ENCODE results near the gene GMDS. TPM values are rescaled to one million over a fixed set of nuclear protein-coding genes. Genes with fewer than 3 reads are reported as not detected.

Gene GMDS
- total and polyA plus RNA-seq, 2 donors (not counting 1 experiment from before 2014, with no cell fraction given) = 12.7 to 34.5 TPM

GRCh38 chr6:2055911-2056310, 189.5 kb downstream of the GMDS start:
- no peak overlapping the region for H3K4me3 ChIP-seq (replicated peaks in 1 of 4; ENCODE audit: control extremely low read depth in 1 of 4, insufficient read depth in 1 of 4, low read depth in 3 of 4, low read length in 4 of 4)
- no peak overlapping the region for H3K4me2 ChIP-seq (ENCODE audit: extremely low read depth, insufficient read depth, low read length)
- peak in 1 of 2 donors; percentile 8 for DNase-seq (ENCODE audit: low read depth in 2 of 2)
- H2AFZ ChIP-seq (ENCODE audit: low read length) = no peak overlapping the region
- H4K20me1 ChIP-seq (ENCODE audit: control insufficient read depth, extremely low read depth, insufficient read depth, low read length) = no peaks in the 10 kb centered on the region
- H3K27me3 ChIP-seq (ENCODE audit: control insufficient read depth, insufficient read depth, low read length) = no peaks in the 10 kb centered on the region
- H3K9ac ChIP-seq (ENCODE audit: insufficient read depth, low read length) = no peak overlapping the region
- no peaks in the 10 kb centered on the region for H3K9me3 ChIP-seq (ENCODE audit: control insufficient read depth, insufficient read depth, low read depth, low read length)
- no peaks in the 10 kb centered on the region for H3K36me3 ChIP-seq (ENCODE audit: control insufficient read depth, insufficient read depth, low read length)
- TF ChIP-seq CTCF (conservative IDR thresholded peaks at IDR 0.05 in 1 of 2, IDR thresholded peaks at IDR 0.05 in 1 of 2; ENCODE audit: low read depth in 1 of 2, low read length in 2 of 2) (no peak), EZH2 (IDR thresholded peaks at IDR 0.05; ENCODE audit: low read length, missing control alignments) (no peak)
- H3K27ac ChIP-seq (ENCODE audit: insufficient read depth, low read length) = no peak overlapping the region
- H3K79me2 ChIP-seq (ENCODE audit: control insufficient read depth, insufficient read depth, low read length) = no peaks in the 10 kb centered on the region
- H3K4me1 ChIP-seq (ENCODE audit: control insufficient read depth, extremely low read depth, insufficient read depth, low read length) = no peaks in the 10 kb centered on the region

- no peak overlapping the region for H3K4me3 ChIP-seq (replicated peaks in 1 of 4; ENCODE audit: control extremely low read depth in 1 of 4, insufficient read depth in 1 of 4, low read depth in 3 of 4, low read length in 4 of 4)
- no peak for DNase-seq (ENCODE audit: low read depth in 2 of 2)
- no peaks in the 10 kb centered on the region for H3K27me3 ChIP-seq (ENCODE audit: control insufficient read depth, insufficient read depth, low read length)
- no peaks in the 10 kb centered on the region for H4K20me1 ChIP-seq (ENCODE audit: control insufficient read depth, extremely low read depth, insufficient read depth, low read length)
- no peak overlapping the region for H3K27ac ChIP-seq (ENCODE audit: insufficient read depth, low read length)
- TF ChIP-seq CTCF (conservative IDR thresholded peaks at IDR 0.05 in 1 of 2, IDR thresholded peaks at IDR 0.05 in 1 of 2; ENCODE audit: low read depth in 1 of 2, low read length in 2 of 2) = no peak
- no peak for TF ChIP-seq EZH2 (IDR thresholded peaks at IDR 0.05; ENCODE audit: low read length, missing control alignments)
- no peak overlapping the region for H3K4me2 ChIP-seq (ENCODE audit: extremely low read depth, insufficient read depth, low read length)
- H3K36me3 ChIP-seq (ENCODE audit: control insufficient read depth, insufficient read depth, low read length) = no peaks in the 10 kb centered on the region
- no peak overlapping the region for H2AFZ ChIP-seq (ENCODE audit: low read length)
- no peaks in the 10 kb centered on the region for H3K79me2 ChIP-seq (ENCODE audit: control insufficient read depth, insufficient read depth, low read length)
- H3K4me1 ChIP-seq (ENCODE audit: control insufficient read depth, extremely low read depth, insufficient read depth, low read length) = no peaks in the 10 kb centered on the region
- H3K9me3 ChIP-seq (ENCODE audit: control insufficient read depth, insufficient read depth, low read depth, low read length) = no peaks in the 10 kb centered on the region
- no peak overlapping the region for H3K9ac ChIP-seq (ENCODE audit: insufficient read depth, low read length)
Measured at GRCh38 chr6:2055143-2055542, 190.3 kb downstream of the GMDS start.

GRCh38 chr6:2054516-2055067, 190.8 kb downstream of the GMDS start:
- no peak for DNase-seq (ENCODE audit: low read depth in 2 of 2)
- no peaks in the 10 kb centered on the region for H3K27me3 ChIP-seq (ENCODE audit: control insufficient read depth, insufficient read depth, low read length)
- no peak for TF ChIP-seq CTCF (conservative IDR thresholded peaks at IDR 0.05 in 1 of 2, IDR thresholded peaks at IDR 0.05 in 1 of 2; ENCODE audit: low read depth in 1 of 2, low read length in 2 of 2)
- TF ChIP-seq EZH2 (IDR thresholded peaks at IDR 0.05; ENCODE audit: low read length, missing control alignments) = no peak

More at GRCh38 chr6:2054516-2055067, 190.8 kb downstream of the GMDS start:
- H3K27ac ChIP-seq (ENCODE audit: insufficient read depth, low read length) = no peak overlapping the region
- no peak overlapping the region for H3K4me3 ChIP-seq (replicated peaks in 1 of 4; ENCODE audit: control extremely low read depth in 1 of 4, insufficient read depth in 1 of 4, low read depth in 3 of 4, low read length in 4 of 4)
- H2AFZ ChIP-seq (ENCODE audit: low read length) = no peak overlapping the region
- no peaks in the 10 kb centered on the region for H3K79me2 ChIP-seq (ENCODE audit: control insufficient read depth, insufficient read depth, low read length)
- no peaks in the 10 kb centered on the region for H3K36me3 ChIP-seq (ENCODE audit: control insufficient read depth, insufficient read depth, low read length)
- no peaks in the 10 kb centered on the region for H3K4me1 ChIP-seq (ENCODE audit: control insufficient read depth, extremely low read depth, insufficient read depth, low read length)
- no peaks in the 10 kb centered on the region for H4K20me1 ChIP-seq (ENCODE audit: control insufficient read depth, extremely low read depth, insufficient read depth, low read length)
- H3K9me3 ChIP-seq (ENCODE audit: control insufficient read depth, insufficient read depth, low read depth, low read length) = no peaks in the 10 kb centered on the region
- no peak overlapping the region for H3K9ac ChIP-seq (ENCODE audit: insufficient read depth, low read length)
- no peak overlapping the region for H3K4me2 ChIP-seq (ENCODE audit: extremely low read depth, insufficient read depth, low read length)

Data from fibroblast of lung (primary cell).